Fibroblast of lung (primary cell): ENCODE measurements around the gene SLC23A2.

ENCODE experiments used
- CTCF ChIP-seq, 2 donors: IDR thresholded peaks in 1 of 2; conservative IDR thresholded peaks in 1 of 2; 1 replicate in 1 of 2; 2 replicates in 1 of 2; pipeline ENCODE4 v1.5.1; 2011 to 2012; ENCODE audit warnings: low read length in 2 of 2, control low read depth in 1 of 2, inconsistent platforms in 1 of 2, low read depth in 1 of 2, mild to moderate bottlenecking in 1 of 2
- EZH2 ChIP-seq: IDR thresholded peaks from 2 replicates; pipeline ENCODE4 v1.5.1; 2012; ENCODE audit warnings: low read length, control low read depth, mild to moderate bottlenecking; ENCODE audit errors: missing control alignments

- no peak for TF ChIP-seq CTCF (conservative IDR thresholded peaks at IDR 0.05 in 1 of 2, IDR thresholded peaks at IDR 0.05 in 1 of 2; ENCODE audit: low read depth in 1 of 2, low read length in 2 of 2)
- TF ChIP-seq EZH2 = no peak
These were observed 82.1 kb downstream of the SLC23A2 start for GRCh38 chr20:4919047-4919704.
